Upper lobe of left lung (tissue), 4 donors: ENCODE data around the gene DBET.
"Not testable (repeated sequence)": the region's sequence is repeated elsewhere in the genome, so short reads cannot be mapped to it uniquely, and the experiment has no call there.

Experiments
- EP300 ChIP-seq, 4 donors: sonication (generic); formaldehyde crosslinking; IDR thresholded peaks; one replicate each; pipeline ENCODE4 v1.5.1; 2017; ENCODE audit warnings: antibody characterized with exemption in 4 of 4, control low read depth in 2 of 4
- POLR2A ChIP-seq, 4 donors: fragments of 450-650 bp; IDR thresholded peaks; one replicate each; pipeline ENCODE4 v1.5.1; 2016 to 2017; ENCODE audit warnings: antibody characterized with exemption in 4 of 4, mild to moderate bottlenecking in 2 of 4
- POLR2AphosphoS5 ChIP-seq, 2 donors: sonication (generic); formaldehyde crosslinking; IDR thresholded peaks; one replicate each; pipeline ENCODE4 v1.5.1; 2017; ENCODE audit warnings: antibody characterized with exemption in 2 of 2
- TF ChIP-seq, protein P1 (sequence below), 6 experiments: fragments of 450-650 bp in 4 of 6; fragments of 200-600 bp in 2 of 6; sonication (generic) in 2 of 6; IDR thresholded peaks; one replicate each; pipeline ENCODE4 v1.5.1; 2016 to 2019; ENCODE audit warnings: antibody characterized with exemption in 6 of 6

DNA sequence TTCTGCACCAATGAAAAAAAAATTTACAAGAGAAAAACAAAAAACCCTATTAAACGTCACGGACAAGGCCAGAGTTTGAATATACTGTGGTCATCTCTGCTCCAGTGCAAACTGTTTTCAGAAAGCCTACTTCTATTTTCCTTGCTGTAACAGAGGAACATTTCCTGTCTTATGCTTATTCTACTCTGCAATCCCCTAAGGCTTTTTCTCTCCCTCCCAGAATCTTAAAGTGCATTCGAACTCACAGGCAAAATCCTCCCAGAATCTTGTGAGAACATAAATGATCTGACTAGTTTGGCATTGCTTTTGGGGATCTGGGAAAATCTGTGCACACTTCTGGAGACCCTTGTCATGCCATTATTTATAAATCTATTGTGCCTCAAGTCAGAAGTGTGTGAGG lies 503 bp downstream of the DBET start:
- not testable (repeated sequence) for TF ChIP-seq POLR2AphosphoS5, POLR2A, EP300 (IDR thresholded peaks at IDR 0.05)
- TF ChIP-seq, protein P1, sequence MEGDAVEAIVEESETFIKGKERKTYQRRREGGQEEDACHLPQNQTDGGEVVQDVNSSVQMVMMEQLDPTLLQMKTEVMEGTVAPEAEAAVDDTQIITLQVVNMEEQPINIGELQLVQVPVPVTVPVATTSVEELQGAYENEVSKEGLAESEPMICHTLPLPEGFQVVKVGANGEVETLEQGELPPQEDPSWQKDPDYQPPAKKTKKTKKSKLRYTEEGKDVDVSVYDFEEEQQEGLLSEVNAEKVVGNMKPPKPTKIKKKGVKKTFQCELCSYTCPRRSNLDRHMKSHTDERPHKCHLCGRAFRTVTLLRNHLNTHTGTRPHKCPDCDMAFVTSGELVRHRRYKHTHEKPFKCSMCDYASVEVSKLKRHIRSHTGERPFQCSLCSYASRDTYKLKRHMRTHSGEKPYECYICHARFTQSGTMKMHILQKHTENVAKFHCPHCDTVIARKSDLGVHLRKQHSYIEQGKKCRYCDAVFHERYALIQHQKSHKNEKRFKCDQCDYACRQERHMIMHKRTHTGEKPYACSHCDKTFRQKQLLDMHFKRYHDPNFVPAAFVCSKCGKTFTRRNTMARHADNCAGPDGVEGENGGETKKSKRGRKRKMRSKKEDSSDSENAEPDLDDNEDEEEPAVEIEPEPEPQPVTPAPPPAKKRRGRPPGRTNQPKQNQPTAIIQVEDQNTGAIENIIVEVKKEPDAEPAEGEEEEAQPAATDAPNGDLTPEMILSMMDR (IDR thresholded peaks at IDR 0.05): not testable (repeated sequence)
